ENCODE measurements around the gene CCDC85C. TPM values are rescaled to one million over a fixed set of nuclear protein-coding genes. Genes with fewer than 3 reads are reported as not detected.

The CCDC85C gene
- total RNA-seq, 1 experiment from 2014 or later: 35.8 TPM

DNA sequence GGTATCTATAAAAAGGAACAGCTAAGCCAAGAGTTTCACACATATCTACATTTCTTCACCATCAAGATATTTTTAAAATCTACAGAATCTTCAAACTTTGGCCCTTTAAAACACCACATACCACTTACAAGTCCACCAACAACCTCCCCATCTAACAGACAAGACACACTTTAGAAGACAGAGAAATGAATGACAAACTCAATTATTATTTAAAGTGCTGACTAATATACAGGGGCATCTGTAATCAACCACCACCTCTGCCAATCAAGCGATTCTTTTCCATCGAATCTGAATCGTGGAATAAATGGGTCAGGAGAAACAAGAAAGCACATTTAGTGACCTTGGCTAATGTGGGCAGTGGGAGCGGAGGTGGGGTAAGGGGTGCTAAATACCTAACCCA, 131.1 kb downstream of the CCDC85C start (continued):
- TF ChIP-seq, protein P1, sequence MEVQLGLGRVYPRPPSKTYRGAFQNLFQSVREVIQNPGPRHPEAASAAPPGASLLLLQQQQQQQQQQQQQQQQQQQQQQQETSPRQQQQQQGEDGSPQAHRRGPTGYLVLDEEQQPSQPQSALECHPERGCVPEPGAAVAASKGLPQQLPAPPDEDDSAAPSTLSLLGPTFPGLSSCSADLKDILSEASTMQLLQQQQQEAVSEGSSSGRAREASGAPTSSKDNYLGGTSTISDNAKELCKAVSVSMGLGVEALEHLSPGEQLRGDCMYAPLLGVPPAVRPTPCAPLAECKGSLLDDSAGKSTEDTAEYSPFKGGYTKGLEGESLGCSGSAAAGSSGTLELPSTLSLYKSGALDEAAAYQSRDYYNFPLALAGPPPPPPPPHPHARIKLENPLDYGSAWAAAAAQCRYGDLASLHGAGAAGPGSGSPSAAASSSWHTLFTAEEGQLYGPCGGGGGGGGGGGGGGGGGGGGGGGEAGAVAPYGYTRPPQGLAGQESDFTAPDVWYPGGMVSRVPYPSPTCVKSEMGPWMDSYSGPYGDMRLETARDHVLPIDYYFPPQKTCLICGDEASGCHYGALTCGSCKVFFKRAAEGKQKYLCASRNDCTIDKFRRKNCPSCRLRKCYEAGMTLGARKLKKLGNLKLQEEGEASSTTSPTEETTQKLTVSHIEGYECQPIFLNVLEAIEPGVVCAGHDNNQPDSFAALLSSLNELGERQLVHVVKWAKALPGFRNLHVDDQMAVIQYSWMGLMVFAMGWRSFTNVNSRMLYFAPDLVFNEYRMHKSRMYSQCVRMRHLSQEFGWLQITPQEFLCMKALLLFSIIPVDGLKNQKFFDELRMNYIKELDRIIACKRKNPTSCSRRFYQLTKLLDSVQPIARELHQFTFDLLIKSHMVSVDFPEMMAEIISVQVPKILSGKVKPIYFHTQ (CRISPR knock-in tag; IDR thresholded peaks at IDR 0.05): no peak
- TF ChIP-seq GTF2I (CRISPR knock-in tag; conservative IDR thresholded peaks at IDR 0.05): no peak
- TF ChIP-seq, protein P2, sequence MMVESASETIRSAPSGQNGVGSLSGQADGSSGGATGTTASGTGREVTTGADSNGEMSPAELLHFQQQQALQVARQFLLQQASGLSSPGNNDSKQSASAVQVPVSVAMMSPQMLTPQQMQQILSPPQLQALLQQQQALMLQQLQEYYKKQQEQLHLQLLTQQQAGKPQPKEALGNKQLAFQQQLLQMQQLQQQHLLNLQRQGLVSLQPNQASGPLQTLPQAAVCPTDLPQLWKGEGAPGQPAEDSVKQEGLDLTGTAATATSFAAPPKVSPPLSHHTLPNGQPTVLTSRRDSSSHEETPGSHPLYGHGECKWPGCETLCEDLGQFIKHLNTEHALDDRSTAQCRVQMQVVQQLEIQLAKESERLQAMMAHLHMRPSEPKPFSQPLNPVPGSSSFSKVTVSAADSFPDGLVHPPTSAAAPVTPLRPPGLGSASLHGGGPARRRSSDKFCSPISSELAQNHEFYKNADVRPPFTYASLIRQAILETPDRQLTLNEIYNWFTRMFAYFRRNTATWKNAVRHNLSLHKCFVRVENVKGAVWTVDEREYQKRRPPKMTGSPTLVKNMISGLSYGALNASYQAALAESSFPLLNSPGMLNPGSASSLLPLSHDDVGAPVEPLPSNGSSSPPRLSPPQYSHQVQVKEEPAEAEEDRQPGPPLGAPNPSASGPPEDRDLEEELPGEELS (CRISPR knock-in tag; IDR thresholded peaks at IDR 0.05): no peak

DNA sequence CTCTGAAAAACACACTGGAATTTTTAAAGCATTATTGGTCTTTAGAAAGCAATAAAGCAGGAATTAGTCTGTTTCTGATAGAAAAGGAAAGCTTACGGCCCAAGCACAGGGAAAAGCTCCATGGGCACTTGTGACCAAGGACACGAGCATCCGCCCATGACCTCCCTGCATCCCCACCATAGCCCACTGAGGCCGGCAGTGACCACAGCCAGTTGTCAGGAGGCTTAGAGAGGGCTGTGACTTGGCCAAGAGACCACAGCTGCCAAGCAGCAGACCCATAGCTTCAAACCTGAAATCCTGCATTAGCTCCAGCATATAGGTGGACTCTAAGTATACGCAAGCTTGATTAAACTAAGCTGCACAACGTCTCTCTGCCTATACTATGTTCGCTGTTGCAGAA, 132.3 kb downstream of the CCDC85C start:
- H3K27me3 Mint-ChIP-seq (ENCODE audit: low read depth): no peaks in the 10 kb centered on the region
- ATAC-seq (no peak), DNase-seq (ENCODE audit: low spot score) (no peak)
- no peak overlapping the region for H3K4me3 Mint-ChIP-seq
- ChIA-PET POLR2A (no interaction called here), CTCF (interaction anchor here (1.1 kb wide), 1 partner anchor 79 kb away, joined by 3 read pairs; no protein-coding TSS in a partner anchor)
- H3K4me1 Mint-ChIP-seq: peaks cover 37% of the 10 kb centered on the region
- H3K9me3 Mint-ChIP-seq: no peaks in the 10 kb centered on the region
- TF ChIP-seq ZNF532 (CRISPR knock-in tag; IDR thresholded peaks at IDR 0.05; ENCODE audit: borderline replicate concordance) (no peak), HMGXB4 (CRISPR knock-in tag; IDR thresholded peaks at IDR 0.05) (no peak), SP1 (CRISPR knock-in tag; conservative IDR thresholded peaks at IDR 0.05) (no peak), ESRRA (CRISPR knock-in tag; IDR thresholded peaks at IDR 0.05; ENCODE audit: borderline replicate concordance) (no peak), ZNF425 (CRISPR knock-in tag; conservative IDR thresholded peaks at IDR 0.05) (no peak), ZNF512 (CRISPR knock-in tag; IDR thresholded peaks at IDR 0.05; ENCODE audit: borderline replicate concordance) (no peak), TEAD4 (CRISPR knock-in tag; IDR thresholded peaks at IDR 0.05) (no peak), ZNF423 (CRISPR knock-in tag; IDR thresholded peaks at IDR 0.05) (no peak), CREB1 (CRISPR knock-in tag; IDR thresholded peaks at IDR 0.05) (no peak), ATF1 (CRISPR knock-in tag; IDR thresholded peaks at IDR 0.05) (no peak), NR1H2 (CRISPR knock-in tag; IDR thresholded peaks at IDR 0.05) (no peak)
- TF ChIP-seq, protein P3, sequence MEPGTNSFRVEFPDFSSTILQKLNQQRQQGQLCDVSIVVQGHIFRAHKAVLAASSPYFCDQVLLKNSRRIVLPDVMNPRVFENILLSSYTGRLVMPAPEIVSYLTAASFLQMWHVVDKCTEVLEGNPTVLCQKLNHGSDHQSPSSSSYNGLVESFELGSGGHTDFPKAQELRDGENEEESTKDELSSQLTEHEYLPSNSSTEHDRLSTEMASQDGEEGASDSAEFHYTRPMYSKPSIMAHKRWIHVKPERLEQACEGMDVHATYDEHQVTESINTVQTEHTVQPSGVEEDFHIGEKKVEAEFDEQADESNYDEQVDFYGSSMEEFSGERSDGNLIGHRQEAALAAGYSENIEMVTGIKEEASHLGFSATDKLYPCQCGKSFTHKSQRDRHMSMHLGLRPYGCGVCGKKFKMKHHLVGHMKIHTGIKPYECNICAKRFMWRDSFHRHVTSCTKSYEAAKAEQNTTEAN (CRISPR knock-in tag; IDR thresholded peaks at IDR 0.05): no peak
- H3K27ac Mint-ChIP-seq: no peak overlapping the region
- no peaks in the 10 kb centered on the region for H3K36me3 Mint-ChIP-seq
